ENCODE data around the gene FOXO4.

FOXO4 gene

GRCh38 chrX:71098951-71099506 is 3.4 kb downstream of the FOXO4 start:
- Histone ChIP-seq H3K36me3 (ENCODE audit: control insufficient read depth in 1 of 2, insufficient read depth in 2 of 2, low read length in 2 of 2) (peaks cover 0 to 7% of the 10 kb centered on the region in 2 experiments), H3K23ac (ENCODE audit: low read length) (no peak overlapping the region), H3K27me3 (ENCODE audit: insufficient read depth, low read length) (no peaks in the 10 kb centered on the region), H2BK120ac (ENCODE audit: insufficient read depth, low read length, poor library complexity) (no peak overlapping the region), H2AK5ac (ENCODE audit: low read length) (no peak overlapping the region), H3K18ac (ENCODE audit: low read length) (no peak overlapping the region), H3K9ac (ENCODE audit: low read length) (no peak overlapping the region), H3K27ac (ENCODE audit: low read depth, low read length) (no peak overlapping the region), H2BK12ac (ENCODE audit: low read length) (no peak overlapping the region), H3K4ac (ENCODE audit: low read depth, low read length) (no peak overlapping the region), H2AFZ (ENCODE audit: insufficient read depth, low read length, poor library complexity) (no peak overlapping the region), H4K8ac (ENCODE audit: low read depth, low read length) (no peak overlapping the region), H4K91ac (ENCODE audit: low read depth, low read length) (no peak overlapping the region), H2BK5ac (ENCODE audit: low read depth, low read length, poor library complexity) (no peak overlapping the region), H3K9me3 (ENCODE audit: insufficient read depth, low read depth, low read length) (no peaks in the 10 kb centered on the region), H3K14ac (ENCODE audit: low read length) (no peak overlapping the region), H4K12ac (ENCODE audit: low read depth, low read length) (no peak overlapping the region), H3K4me3 (ENCODE audit: low read depth, low read length) (no peak overlapping the region), H3K4me2 (ENCODE audit: low read length) (no peak overlapping the region), H3K79me2 (ENCODE audit: control insufficient read depth, insufficient read depth, low read length, poor library complexity) (no peaks in the 10 kb centered on the region), H3K79me1 (ENCODE audit: low read length) (peaks cover 8% of the 10 kb centered on the region), H3K4me1 (ENCODE audit: control insufficient read depth in 1 of 2, insufficient read depth in 2 of 2, low read length in 2 of 2) (peaks cover 13 to 22% of the 10 kb centered on the region in 2 experiments)
- whole genome bisulfite sequencing (ENCODE audit: extremely low coverage, insufficient coverage, insufficient read length) = no CpG with 5 or more reads among the region's 5 CpGs
- DNase-seq = no peak

GRCh38 chrX:71099736-71100135 is 4.1 kb downstream of the FOXO4 start:
- no peak overlapping the region for H3K4me2 ChIP-seq (ENCODE audit: low read length)
- peak overlapping the region; percentile 67 for H2BK12ac ChIP-seq (ENCODE audit: low read length)
- peaks cover 15 to 28% of the 10 kb centered on the region in 2 experiments for H3K4me1 ChIP-seq (ENCODE audit: control insufficient read depth in 1 of 2, insufficient read depth in 2 of 2, low read length in 2 of 2)
- H2BK5ac ChIP-seq (ENCODE audit: low read depth, low read length, poor library complexity) = no peak overlapping the region
- H4K91ac ChIP-seq (ENCODE audit: low read depth, low read length) = no peak overlapping the region
- no peak overlapping the region for H3K4ac ChIP-seq (ENCODE audit: low read depth, low read length)
- H4K12ac ChIP-seq (ENCODE audit: low read depth, low read length) = no peak overlapping the region
- H2AFZ ChIP-seq (ENCODE audit: insufficient read depth, low read length, poor library complexity) = no peak overlapping the region
- no peak overlapping the region for H3K14ac ChIP-seq (ENCODE audit: low read length)
- no peak overlapping the region for H4K8ac ChIP-seq (ENCODE audit: low read depth, low read length)
- H3K9me3 ChIP-seq (ENCODE audit: insufficient read depth, low read depth, low read length) = no peaks in the 10 kb centered on the region
- H3K23ac ChIP-seq (ENCODE audit: low read length) = no peak overlapping the region
- no peaks in the 10 kb centered on the region for H3K27me3 ChIP-seq (ENCODE audit: insufficient read depth, low read length)
- WGBS (ENCODE audit: extremely low coverage, insufficient coverage, insufficient read length) = no CpG with 5 or more reads among the region's 4 CpGs
- no peak overlapping the region for H3K4me3 ChIP-seq (ENCODE audit: low read depth, low read length)
- DNase-seq = no peak
- H3K79me2 ChIP-seq (ENCODE audit: control insufficient read depth, insufficient read depth, low read length, poor library complexity) = no peaks in the 10 kb centered on the region
- H3K18ac ChIP-seq (ENCODE audit: low read length) = no peak overlapping the region
- H2AK5ac ChIP-seq (ENCODE audit: low read length) = no peak overlapping the region
- no peak overlapping the region for H3K27ac ChIP-seq (ENCODE audit: low read depth, low read length)
- peaks cover 9% of the 10 kb centered on the region for H3K79me1 ChIP-seq (ENCODE audit: low read length)
- H2BK120ac ChIP-seq (ENCODE audit: insufficient read depth, low read length, poor library complexity) = no peak overlapping the region
- no peak overlapping the region for H3K9ac ChIP-seq (ENCODE audit: low read length)
- peaks cover 0 to 7% of the 10 kb centered on the region in 2 experiments for H3K36me3 ChIP-seq (ENCODE audit: control insufficient read depth in 1 of 2, insufficient read depth in 2 of 2, low read length in 2 of 2)

GRCh38 chrX:71100581-71101505 is 5.2 kb downstream of the FOXO4 start:
- H2AFZ ChIP-seq (ENCODE audit: insufficient read depth, low read length, poor library complexity) = no peak overlapping the region
- H3K14ac ChIP-seq (ENCODE audit: low read length) = no peak overlapping the region
- no peak overlapping the region for H4K91ac ChIP-seq (ENCODE audit: low read depth, low read length)

DNA sequence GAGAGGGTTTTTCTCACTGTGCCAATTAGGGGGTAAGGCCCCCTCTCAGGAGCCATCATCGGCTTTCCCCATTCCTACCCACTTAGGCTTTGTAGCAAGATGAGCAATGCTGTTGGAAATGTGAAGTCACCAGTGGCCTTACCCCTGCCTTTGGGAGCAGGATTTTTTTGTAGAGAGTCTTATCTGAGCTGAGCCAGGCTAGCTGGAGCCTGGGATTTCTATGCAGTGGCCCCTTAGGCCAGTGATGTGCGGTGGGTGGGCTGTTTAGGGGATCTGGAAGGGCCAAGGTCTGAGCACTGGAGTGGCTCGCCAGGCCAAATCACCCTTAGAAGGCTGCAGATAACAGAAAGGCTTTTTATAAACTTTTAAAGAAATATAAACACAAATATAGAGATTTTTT is 6.6 kb downstream of the FOXO4 start:
- Histone ChIP-seq H3K79me1 (ENCODE audit: low read length) (peaks cover 4% of the 10 kb centered on the region), H2BK12ac (ENCODE audit: low read length) (peak overlapping the region; percentile 72), H3K4me1 (ENCODE audit: control insufficient read depth in 1 of 2, insufficient read depth in 2 of 2, low read length in 2 of 2) (peaks cover 21 to 34% of the 10 kb centered on the region in 2 experiments), H3K23ac (ENCODE audit: low read length) (no peak overlapping the region), H2BK120ac (ENCODE audit: insufficient read depth, low read length, poor library complexity) (no peak overlapping the region), H4K8ac (ENCODE audit: low read depth, low read length) (no peak overlapping the region), H4K12ac (ENCODE audit: low read depth, low read length) (no peak overlapping the region), H2BK5ac (ENCODE audit: low read depth, low read length, poor library complexity) (no peak overlapping the region), H4K91ac (ENCODE audit: low read depth, low read length) (peak overlapping the region; percentile 21), H3K27me3 (ENCODE audit: insufficient read depth, low read length) (no peaks in the 10 kb centered on the region), H3K4ac (ENCODE audit: low read depth, low read length) (no peak overlapping the region), H3K4me3 (ENCODE audit: low read depth, low read length) (no peak overlapping the region), H2AFZ (ENCODE audit: insufficient read depth, low read length, poor library complexity) (no peak overlapping the region), H3K18ac (ENCODE audit: low read length) (no peak overlapping the region), H2AK5ac (ENCODE audit: low read length) (no peak overlapping the region), H3K14ac (ENCODE audit: low read length) (no peak overlapping the region), H3K4me2 (ENCODE audit: low read length) (no peak overlapping the region), H3K79me2 (ENCODE audit: control insufficient read depth, insufficient read depth, low read length, poor library complexity) (no peaks in the 10 kb centered on the region), H3K9me3 (ENCODE audit: insufficient read depth, low read depth, low read length) (no peaks in the 10 kb centered on the region), H3K27ac (ENCODE audit: low read depth, low read length) (peak overlapping the region; percentile 66), H3K36me3 (ENCODE audit: control insufficient read depth in 1 of 2, insufficient read depth in 2 of 2, low read length in 2 of 2) (peaks cover 0 to 7% of the 10 kb centered on the region in 2 experiments), H3K9ac (ENCODE audit: low read length) (no peak overlapping the region)
- DNase-seq = no peak
- no CpG with 5 or more reads among the region's 3 CpGs for WGBS (ENCODE audit: extremely low coverage, insufficient coverage, insufficient read length)

More at GRCh38 chrX:71100581-71101505, 5.2 kb downstream of the FOXO4 start:
- Histone ChIP-seq H3K79me1 (ENCODE audit: low read length) (peaks cover 9% of the 10 kb centered on the region), H2AK5ac (ENCODE audit: low read length) (no peak overlapping the region), H3K79me2 (ENCODE audit: control insufficient read depth, insufficient read depth, low read length, poor library complexity) (no peaks in the 10 kb centered on the region), H3K18ac (ENCODE audit: low read length) (no peak overlapping the region), H2BK120ac (ENCODE audit: insufficient read depth, low read length, poor library complexity) (no peak overlapping the region), H3K23ac (ENCODE audit: low read length) (no peak overlapping the region), H2BK12ac (ENCODE audit: low read length) (peak overlapping the region; percentile 13), H3K4me2 (ENCODE audit: low read length) (no peak overlapping the region), H3K36me3 (ENCODE audit: control insufficient read depth in 1 of 2, insufficient read depth in 2 of 2, low read length in 2 of 2) (peaks cover 0 to 7% of the 10 kb centered on the region in 2 experiments), H3K4ac (ENCODE audit: low read depth, low read length) (no peak overlapping the region), H2BK5ac (ENCODE audit: low read depth, low read length, poor library complexity) (no peak overlapping the region), H3K4me3 (ENCODE audit: low read depth, low read length) (no peak overlapping the region), H3K27ac (ENCODE audit: low read depth, low read length) (no peak overlapping the region), H4K12ac (ENCODE audit: low read depth, low read length) (no peak overlapping the region), H3K9me3 (ENCODE audit: insufficient read depth, low read depth, low read length) (no peaks in the 10 kb centered on the region), H3K4me1 (ENCODE audit: control insufficient read depth in 1 of 2, insufficient read depth in 2 of 2, low read length in 2 of 2) (peaks cover 15 to 29% of the 10 kb centered on the region in 2 experiments), H3K27me3 (ENCODE audit: insufficient read depth, low read length) (no peaks in the 10 kb centered on the region), H3K9ac (ENCODE audit: low read length) (no peak overlapping the region), H4K8ac (ENCODE audit: low read depth, low read length) (no peak overlapping the region)
- WGBS (ENCODE audit: extremely low coverage, insufficient coverage, insufficient read length) = no CpG with 5 or more reads among the region's 31 CpGs
- no peak for DNase-seq
